Left kidney (tissue), 2 donors: ENCODE data around the gene TTLL11. TPM values are rescaled to one million over a fixed set of nuclear protein-coding genes. Genes with fewer than 3 reads are reported as not detected.

Source experiments
- DNase-seq: peaks from one replicate; pipeline ENCODE4 v3.0.0-alpha.2; 2013
- polyA plus RNA-seq: library from polyadenylated mRNA; unstranded; fragments of 120-200 nt; gene quantifications from one replicate; pipeline ENCODE4 v1.2.1, GENCODE V29; 2013; ENCODE audit not compliant: insufficient read length

The TTLL11 gene
- polyA plus RNA-seq, 1 donor, result 7.7 TPM

GRCh38 chr9:121835587-121836365 is 257.3 kb downstream of the TTLL11 start:
- DNase-seq, result no peak

GRCh38 chr9:121833061-121833460 is 260.0 kb downstream of the TTLL11 start:
- DNase-seq, result no peak

GRCh38 chr9:121831869-121832268 is 261.2 kb downstream of the TTLL11 start:
- no peak for DNase-seq

- no peak for DNase-seq
Measured at GRCh38 chr9:121830441-121831140, 262.5 kb downstream of the TTLL11 start.

- no peak for DNase-seq
Measured at GRCh38 chr9:121827251-121827967, 265.7 kb downstream of the TTLL11 start.

- no peak for DNase-seq
Measured at GRCh38 chr9:121826711-121827110, 266.4 kb downstream of the TTLL11 start.

GRCh38 chr9:121825031-121825691 is 267.9 kb downstream of the TTLL11 start:
- no peak for DNase-seq

- DNase-seq, result no peak
Measured at GRCh38 chr9:121824651-121825030, 268.5 kb downstream of the TTLL11 start.

- DNase-seq, result no peak
Measured at GRCh38 chr9:121823451-121824169, 269.5 kb downstream of the TTLL11 start.

- DNase-seq, result no peak
Measured at GRCh38 chr9:121822093-121823085, 270.7 kb downstream of the TTLL11 start.

- DNase-seq, result no peak
Measured at GRCh38 chr9:121821326-121821725, 271.8 kb downstream of the TTLL11 start.

- DNase-seq, result no peak
Measured at GRCh38 chr9:121820286-121821005, 272.7 kb downstream of the TTLL11 start.

- no peak for DNase-seq
Measured at GRCh38 chr9:121819428-121820231, 273.5 kb downstream of the TTLL11 start.

GRCh38 chr9:121818841-121819427 is 274.2 kb downstream of the TTLL11 start:
- no peak for DNase-seq

- no peak for DNase-seq
Measured at GRCh38 chr9:121818016-121818661, 275.0 kb downstream of the TTLL11 start.

GRCh38 chr9:121817476-121817875 is 275.6 kb downstream of the TTLL11 start:
- no peak for DNase-seq

GRCh38 chr9:121816845-121817450 is 276.2 kb downstream of the TTLL11 start:
- no peak for DNase-seq

- DNase-seq, result no peak
Measured at GRCh38 chr9:121816449-121816817, 276.7 kb downstream of the TTLL11 start.
